OCI-LY3 (cell line): Measurements from ENCODE around the gene DBNDD1.
"Not testable (repeated sequence)": the region's sequence is repeated elsewhere in the genome, so short reads cannot be mapped to it uniquely, and the experiment has no call there.

Experiments used
- H2AFZ ChIP-seq: fragments of 200-600, 300-600 bp; shearing (Covaris generic); 2 replicates; pipeline ENCODE4 v1.6.0; 2014; ENCODE audit warnings: antibody characterized with exemption, low read depth, low read length
- H3K27ac ChIP-seq: fragments of 200-600, 300-600 bp; sonication (generic); 2 replicates; pipeline ENCODE4 v1.5.1; 2014; ENCODE audit warnings: mild to moderate bottlenecking, low read length, moderate library complexity, mixed read lengths
- H3K27me3 ChIP-seq: fragments of 200-600, 300-600 bp; sonication (generic); 2 replicates; pipeline ENCODE4 v1.6.1; 2014; ENCODE audit warnings: low read depth, low read length, mixed read lengths
- H3K36me3 ChIP-seq: fragments of 200-600, 300-600 bp; sonication (generic); replicated peaks from 2 replicates; pipeline ENCODE3; 2014; ENCODE audit warnings: low read depth, low read length, mixed read lengths
- H3K4me1 ChIP-seq: fragments of 300-600, 200-600 bp; sonication (generic); 2 replicates; pipeline ENCODE4 v1.6.1; 2014; ENCODE audit warnings: low read length, mixed read lengths
- H3K4me2 ChIP-seq: fragments of 200-600, 300-600 bp; sonication (generic); 2 replicates; pipeline ENCODE4 v1.6.1; 2014; ENCODE audit warnings: low read length, mixed read lengths
- H3K4me3 ChIP-seq: fragments of 300-600, 200-600 bp; sonication (generic); 2 replicates; pipeline ENCODE4 v1.5.1; 2014; ENCODE audit warnings: antibody characterized with exemption, mild to moderate bottlenecking, low read length, moderate library complexity
- H3K79me2 ChIP-seq: fragments of 300-600, 200-600 bp; shearing (Covaris generic); 2 replicates; pipeline ENCODE4 v1.6.1; 2014; ENCODE audit warnings: mild to moderate bottlenecking, low read length, mixed read lengths
- H3K9ac ChIP-seq: fragments of 300-600, 200-600 bp; shearing (Covaris generic); 2 replicates; pipeline ENCODE4 v1.6.0; 2014; ENCODE audit warnings: mild to moderate bottlenecking, low read length, moderate library complexity
- H3K9me3 ChIP-seq: fragments of 200-600, 300-600 bp; shearing (Covaris generic); 2 replicates; pipeline ENCODE4 v1.6.1; 2014; ENCODE audit warnings: low read length, mixed read lengths; ENCODE audit not compliant: insufficient read depth
- H4K20me1 ChIP-seq: fragments of 200-600, 300-600 bp; sonication (generic); 2 replicates; pipeline ENCODE4 v1.6.1; 2016; ENCODE audit warnings: low read length, mixed read lengths; ENCODE audit not compliant: insufficient read depth
- CTCF ChIP-seq: fragments of 200-600, 300-600 bp; sonication (generic); IDR thresholded peaks from 2 replicates; pipeline ENCODE4 v1.5.1; 2014; ENCODE audit warnings: antibody characterized with exemption, low read length, low read depth
- EZH2phosphoT487 ChIP-seq: fragments of 200-600 bp; shearing (Covaris generic); IDR thresholded peaks from 2 replicates; pipeline ENCODE4 v1.6.1; 2018; ENCODE audit warnings: antibody characterized with exemption, mixed run types, low read depth

Gene DBNDD1

GRCh38 chr16:90009172-90009899 lies 9.9 kb downstream of the DBNDD1 start:
- no peaks in the 10 kb centered on the region for H3K79me2 ChIP-seq
- TF ChIP-seq EZH2phosphoT487 (no peak), CTCF (no peak)
- no peaks in the 10 kb centered on the region for H3K36me3 ChIP-seq
- no peak overlapping the region for H2AFZ ChIP-seq
- no peaks in the 10 kb centered on the region for H3K9me3 ChIP-seq
- peaks cover 4% of the 10 kb centered on the region; the same call in 1 of the 2 replicates for H3K27me3 ChIP-seq
- no peaks in the 10 kb centered on the region for H4K20me1 ChIP-seq
- H3K4me2 ChIP-seq, result no peak overlapping the region
- no peak overlapping the region for H3K9ac ChIP-seq
- no peak overlapping the region for H3K4me3 ChIP-seq
- H3K4me1 ChIP-seq, result no peaks in the 10 kb centered on the region
- H3K27ac ChIP-seq, result no peak overlapping the region

GRCh38 chr16:90008708-90009145 lies 10.5 kb downstream of the DBNDD1 start:
- no peak overlapping the region for H3K27ac ChIP-seq
- H2AFZ ChIP-seq, result no peak overlapping the region
- no peak overlapping the region for H3K9ac ChIP-seq
- no peaks in the 10 kb centered on the region for H3K4me1 ChIP-seq
- no peak for TF ChIP-seq CTCF
- TF ChIP-seq EZH2phosphoT487, result no peak
- H3K9me3 ChIP-seq, result no peaks in the 10 kb centered on the region
- no peaks in the 10 kb centered on the region for H3K36me3 ChIP-seq
- no peaks in the 10 kb centered on the region for H4K20me1 ChIP-seq
- H3K27me3 ChIP-seq, result peaks cover 4% of the 10 kb centered on the region; the same call in 1 of the 2 replicates
- H3K4me2 ChIP-seq, result no peak overlapping the region
- no peak overlapping the region for H3K4me3 ChIP-seq
- no peaks in the 10 kb centered on the region for H3K79me2 ChIP-seq

- H3K36me3 ChIP-seq, H2AFZ ChIP-seq, H3K9me3 ChIP-seq, H3K27me3 ChIP-seq, H3K79me2 ChIP-seq, H4K20me1 ChIP-seq, H3K4me3 ChIP-seq, H3K9ac ChIP-seq, H3K4me2 ChIP-seq, H3K27ac ChIP-seq, H3K4me1 ChIP-seq: not testable (repeated sequence)
Measured at GRCh38 chr16:90007635-90008234, 11.5 kb downstream of the DBNDD1 start.

GRCh38 chr16:90007015-90007414 lies 12.2 kb downstream of the DBNDD1 start:
- Histone ChIP-seq H3K79me2 (no peaks in the 10 kb centered on the region), H3K27ac (no peak overlapping the region), H3K27me3 (peaks cover 4% of the 10 kb centered on the region; the same call in 1 of the 2 replicates), H3K4me2 (no peak overlapping the region), H3K9ac (no peak overlapping the region), H3K9me3 (no peaks in the 10 kb centered on the region), H3K4me1 (no peaks in the 10 kb centered on the region), H3K4me3 (no peak overlapping the region), H4K20me1 (no peaks in the 10 kb centered on the region), H3K36me3 (no peaks in the 10 kb centered on the region), H2AFZ (no peak overlapping the region)
- TF ChIP-seq CTCF, result no peak
- TF ChIP-seq EZH2phosphoT487, result no peak
